Breast epithelium (tissue), 3 donors: ENCODE measurements around the gene STRBP.

Experiments
- POLR2A ChIP-seq: fragments of 450-650 bp; IDR thresholded peaks from one replicate; pipeline ENCODE4 v1.6.1; 2016; ENCODE audit warnings: antibody characterized with exemption, mild to moderate bottlenecking, moderate library complexity
- TF ChIP-seq, protein P1 (sequence below), 3 donors: fragments of 450-650 bp; IDR thresholded peaks; one replicate each; pipeline ENCODE4 v1.5.1; 2016 to 2017; ENCODE audit warnings: antibody characterized with exemption in 3 of 3, mild to moderate bottlenecking in 3 of 3, moderate library complexity in 3 of 3

DNA sequence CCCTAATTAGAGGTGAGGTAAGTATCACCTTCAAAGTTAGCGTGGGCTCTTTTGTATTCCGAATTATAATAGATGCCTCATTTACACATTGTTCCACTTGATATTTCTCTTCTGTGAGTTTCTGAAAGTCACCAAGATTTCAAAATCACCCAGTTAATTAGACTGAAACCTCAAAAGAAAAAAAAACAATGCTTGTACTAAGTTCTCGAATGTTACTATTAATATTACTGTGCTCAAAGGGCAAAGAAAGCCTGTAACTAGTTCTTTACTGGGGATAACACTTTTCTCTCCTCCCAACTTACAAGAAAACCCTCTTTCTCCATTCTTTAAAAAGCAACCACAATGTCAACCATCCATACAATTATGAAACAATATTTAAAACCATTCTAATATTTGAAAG is 98.5 kb downstream of the STRBP start:
- TF ChIP-seq, protein P1, sequence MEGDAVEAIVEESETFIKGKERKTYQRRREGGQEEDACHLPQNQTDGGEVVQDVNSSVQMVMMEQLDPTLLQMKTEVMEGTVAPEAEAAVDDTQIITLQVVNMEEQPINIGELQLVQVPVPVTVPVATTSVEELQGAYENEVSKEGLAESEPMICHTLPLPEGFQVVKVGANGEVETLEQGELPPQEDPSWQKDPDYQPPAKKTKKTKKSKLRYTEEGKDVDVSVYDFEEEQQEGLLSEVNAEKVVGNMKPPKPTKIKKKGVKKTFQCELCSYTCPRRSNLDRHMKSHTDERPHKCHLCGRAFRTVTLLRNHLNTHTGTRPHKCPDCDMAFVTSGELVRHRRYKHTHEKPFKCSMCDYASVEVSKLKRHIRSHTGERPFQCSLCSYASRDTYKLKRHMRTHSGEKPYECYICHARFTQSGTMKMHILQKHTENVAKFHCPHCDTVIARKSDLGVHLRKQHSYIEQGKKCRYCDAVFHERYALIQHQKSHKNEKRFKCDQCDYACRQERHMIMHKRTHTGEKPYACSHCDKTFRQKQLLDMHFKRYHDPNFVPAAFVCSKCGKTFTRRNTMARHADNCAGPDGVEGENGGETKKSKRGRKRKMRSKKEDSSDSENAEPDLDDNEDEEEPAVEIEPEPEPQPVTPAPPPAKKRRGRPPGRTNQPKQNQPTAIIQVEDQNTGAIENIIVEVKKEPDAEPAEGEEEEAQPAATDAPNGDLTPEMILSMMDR (IDR thresholded peaks at IDR 0.05), result no peak
- no peak for TF ChIP-seq POLR2A
